SU-DHL-6 (cell line): Measurements from ENCODE around the gene MICAL3.

Experiments
- H2AFZ ChIP-seq: fragments of 200-600 bp; sonication (generic); 2 replicates; pipeline ENCODE4 v1.6.1; 2014; ENCODE audit warnings: low read depth, mild to moderate bottlenecking, moderate library complexity, mixed read lengths, antibody characterized with exemption, low read length; ENCODE audit not compliant: severe bottlenecking
- H3F3A ChIP-seq: fragments of 200-600 bp; shearing (Covaris generic); 2 replicates; pipeline ENCODE4 v1.6.0; 2016; ENCODE audit warnings: antibody characterized with exemption, mild to moderate bottlenecking; ENCODE audit not compliant: insufficient read depth
- H3K27ac ChIP-seq: fragments of 200-600 bp; sonication (generic); 2 replicates; pipeline ENCODE4 v1.5.1; 2016; ENCODE audit warnings: low read depth, mild to moderate bottlenecking, low read length, moderate library complexity, mixed read lengths
- H3K27me3 ChIP-seq: fragments of 200-600 bp; sonication (generic), shearing (Covaris generic); 2 replicates; pipeline ENCODE4 v1.6.0; 2014; ENCODE audit warnings: mild to moderate bottlenecking, low read length
- H3K36me3 ChIP-seq: fragments of 200-600 bp; sonication (generic); 2 replicates; pipeline ENCODE4 v1.6.1; 2014; ENCODE audit warnings: mild to moderate bottlenecking, low read length, mixed read lengths
- H3K4me2 ChIP-seq: fragments of 300-600, 200-600 bp; shearing (Covaris generic), sonication (generic); 2 replicates; pipeline ENCODE4 v1.6.0; 2014; ENCODE audit warnings: low read length, low read depth, mild to moderate bottlenecking; ENCODE audit not compliant: poor library complexity, severe bottlenecking
- H3K4me3 ChIP-seq: fragments of 200-600 bp; sonication (generic); 2 replicates; pipeline ENCODE4 v1.5.1; 2014; ENCODE audit warnings: antibody characterized with exemption, low read length, mild to moderate bottlenecking, mixed read lengths; ENCODE audit not compliant: insufficient read depth, poor library complexity, severe bottlenecking
- H3K79me2 ChIP-seq: fragments of 200-600 bp; sonication (generic); 2 replicates; pipeline ENCODE4 v1.6.1; 2014; ENCODE audit warnings: mild to moderate bottlenecking, low read length, moderate library complexity; ENCODE audit not compliant: insufficient read depth
- H3K9ac ChIP-seq: fragments of 200-600 bp; sonication (generic); 2 replicates; pipeline ENCODE4 v1.7.0; 2014; ENCODE audit warnings: mild to moderate bottlenecking, low read length
- H3K9me2 ChIP-seq: fragments of 200-600 bp; sonication (generic); replicated peaks from 2 replicates; pipeline ENCODE4 v1.6.1; 2014; ENCODE audit warnings: low read length; ENCODE audit not compliant: insufficient read depth
- H3K9me3 ChIP-seq: fragments of 200-600 bp; sonication (generic); 2 replicates; pipeline ENCODE4 v1.6.1; 2014; ENCODE audit warnings: low read length, mixed read lengths; ENCODE audit not compliant: insufficient read depth
- H4K20me1 ChIP-seq: fragments of 200-600 bp; sonication (generic); 2 replicates; pipeline ENCODE4 v1.6.1; 2014; ENCODE audit warnings: low read depth, mild to moderate bottlenecking, antibody characterized with exemption, low read length, moderate library complexity, mixed read lengths
- CTCF ChIP-seq: fragments of 200-600 bp; sonication (generic); IDR thresholded peaks from one replicate; pipeline ENCODE4 v1.5.1; 2017; ENCODE audit warnings: antibody characterized with exemption, mild to moderate bottlenecking, low read length, moderate library complexity; ENCODE audit not compliant: insufficient read depth, poor library complexity, severe bottlenecking
- EZH2phosphoT487 ChIP-seq: fragments of 200-600 bp; sonication (generic), shearing (Covaris generic); conservative IDR thresholded peaks from 2 replicates; pipeline ENCODE4 v1.6.1; 2018; ENCODE audit warnings: mild to moderate bottlenecking, antibody characterized with exemption, low read length, moderate library complexity, mixed read lengths

MICAL3 gene

DNA sequence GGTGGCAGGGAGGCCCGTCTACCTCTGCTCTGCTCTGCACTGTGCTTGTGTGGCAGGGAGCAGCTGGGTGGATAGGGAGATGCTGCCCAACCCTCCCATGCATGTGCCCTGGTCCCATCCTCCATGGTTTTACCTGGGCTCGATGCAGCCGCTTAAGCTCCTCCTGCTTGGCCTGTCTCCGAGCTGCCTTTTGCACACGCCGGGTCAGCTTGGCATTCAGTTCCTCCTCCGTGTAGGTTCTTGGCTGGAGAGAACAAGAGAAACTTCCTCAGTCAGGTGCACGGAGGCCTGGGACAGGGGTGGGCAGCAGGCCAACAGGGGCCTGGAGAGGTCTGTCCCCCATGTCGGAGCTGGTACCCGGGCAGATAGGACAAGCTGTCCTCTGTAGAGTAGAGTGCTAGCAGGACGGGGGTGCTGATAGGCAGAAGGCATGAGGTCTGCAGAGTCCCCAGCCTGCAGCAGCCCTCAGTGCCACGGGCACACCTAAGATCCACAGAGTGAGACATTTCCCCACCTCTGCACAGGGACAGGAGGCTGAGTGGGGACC lies 213.7 kb downstream of the MICAL3 start:
- H3K36me3 ChIP-seq = no peaks in the 10 kb centered on the region
- H2AFZ ChIP-seq = no peak overlapping the region
- H4K20me1 ChIP-seq = no peaks in the 10 kb centered on the region
- H3K79me2 ChIP-seq = no peaks in the 10 kb centered on the region
- no peaks in the 10 kb centered on the region for H3F3A ChIP-seq
- no peaks in the 10 kb centered on the region for H3K9me2 ChIP-seq
- H3K4me2 ChIP-seq = no peak overlapping the region
- no peaks in the 10 kb centered on the region for H3K9me3 ChIP-seq
- H3K27me3 ChIP-seq = no peaks in the 10 kb centered on the region
- no peak overlapping the region for H3K27ac ChIP-seq
- no peak overlapping the region for H3K9ac ChIP-seq
- no peak for TF ChIP-seq EZH2phosphoT487
- TF ChIP-seq CTCF = no peak
- H3K4me3 ChIP-seq = no peak overlapping the region

- H3K79me2 ChIP-seq = no peaks in the 10 kb centered on the region
- H3K4me2 ChIP-seq = no peak overlapping the region
- no peaks in the 10 kb centered on the region for H3K9me3 ChIP-seq
- H3K27ac ChIP-seq = no peak overlapping the region
- no peaks in the 10 kb centered on the region for H3K9me2 ChIP-seq
- TF ChIP-seq EZH2phosphoT487 = no peak
- no peak for TF ChIP-seq CTCF
- H3K9ac ChIP-seq = no peak overlapping the region
- H3K36me3 ChIP-seq = no peaks in the 10 kb centered on the region
- no peak overlapping the region for H3K4me3 ChIP-seq
- no peaks in the 10 kb centered on the region for H3K27me3 ChIP-seq
- no peaks in the 10 kb centered on the region for H3F3A ChIP-seq
- no peaks in the 10 kb centered on the region for H4K20me1 ChIP-seq
- H2AFZ ChIP-seq = no peak overlapping the region
Measured at GRCh38 chr22:17808693-17809403, 215.5 kb downstream of the MICAL3 start.

DNA sequence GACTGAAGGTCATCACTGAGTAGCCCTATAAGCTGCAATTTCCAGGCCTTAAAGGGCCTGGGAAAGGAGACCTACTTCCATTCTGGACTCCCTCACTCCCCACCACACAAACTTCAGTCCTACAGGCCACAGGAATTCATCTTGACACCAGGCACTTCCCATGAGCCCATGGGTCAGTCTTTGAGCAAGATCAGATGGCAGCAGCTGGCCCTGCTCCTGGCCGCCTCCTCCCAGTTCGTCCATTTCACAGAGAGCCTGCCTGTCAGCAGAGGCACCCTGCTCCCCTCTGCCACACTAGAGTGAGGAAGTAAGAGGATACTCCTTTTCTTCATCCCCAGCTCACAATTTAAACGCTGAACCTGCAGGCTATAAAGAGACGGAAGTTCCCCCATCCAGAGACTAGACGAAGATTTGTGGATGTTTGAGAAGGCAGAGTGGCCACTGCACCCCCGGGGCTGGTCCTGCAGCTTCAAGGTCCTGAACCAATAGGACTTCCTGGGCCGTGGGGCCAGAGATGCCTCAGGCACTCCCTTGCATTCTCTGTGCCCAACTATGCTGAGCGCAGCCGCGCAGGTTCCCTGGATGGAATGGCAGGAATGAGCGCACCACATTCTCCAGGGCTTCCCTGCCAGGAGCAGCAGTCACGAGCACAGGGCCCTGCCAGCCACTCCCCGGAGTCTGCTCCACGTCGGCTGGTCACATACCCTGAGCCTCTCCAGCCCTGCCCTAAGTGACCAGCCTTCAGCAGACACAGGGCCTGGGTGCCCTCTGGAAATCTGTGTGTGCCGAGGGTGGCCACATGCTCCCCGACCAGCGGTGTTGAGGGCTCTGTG lies 216.6 kb downstream of the MICAL3 start:
- Histone ChIP-seq H3F3A (no peaks in the 10 kb centered on the region), H3K79me2 (no peaks in the 10 kb centered on the region), H2AFZ (no peak overlapping the region), H3K4me2 (no peak overlapping the region), H3K27ac (no peak overlapping the region), H3K4me3 (no peak overlapping the region), H3K36me3 (no peaks in the 10 kb centered on the region), H4K20me1 (no peaks in the 10 kb centered on the region), H3K9me3 (no peaks in the 10 kb centered on the region), H3K9ac (no peak overlapping the region), H3K9me2 (no peaks in the 10 kb centered on the region), H3K27me3 (no peaks in the 10 kb centered on the region)
- TF ChIP-seq EZH2phosphoT487 (no peak), CTCF (no peak)
